ENCODE data around the gene NR2C2. TPM values are rescaled to one million over a fixed set of nuclear protein-coding genes. Genes with fewer than 3 reads are reported as not detected.

Gene NR2C2
- total and polyA plus RNA-seq, 2 donors (not counting 1 experiment from before 2014, with no cell fraction given), result 22.8 to 96.9 TPM

- no peak overlapping the region for H3K4me3 ChIP-seq (ENCODE audit: control extremely low read depth in 1 of 5, extremely low read depth in 1 of 5, insufficient read depth in 1 of 5, low read depth in 2 of 5, low read length in 4 of 5)
- no peaks in the 10 kb centered on the region for H3K4me1 Mint-ChIP-seq
- no peaks in the 10 kb centered on the region for H3K27me3 Mint-ChIP-seq
- no peak for ATAC-seq (ENCODE audit: low read depth)
- no peak overlapping the region for H3K4me2 ChIP-seq (replicated peaks; ENCODE audit: low read depth, low read length, poor library complexity, severe bottlenecking)
- H2AFZ ChIP-seq (ENCODE audit: insufficient read depth, low read depth, low read length, poor library complexity, severe bottlenecking), result no peak overlapping the region
- no peaks in the 10 kb centered on the region for H3K9me3 ChIP-seq (ENCODE audit: control extremely low read depth in 1 of 3, control insufficient read depth in 2 of 3, insufficient read depth in 1 of 3, low read length in 2 of 3)
- TF ChIP-seq EZH2 (IDR thresholded peaks at IDR 0.05; ENCODE audit: borderline replicate concordance, insufficient read depth, low read depth, low read length, poor library complexity, severe bottlenecking), result no peak
- TF ChIP-seq, protein P1, sequence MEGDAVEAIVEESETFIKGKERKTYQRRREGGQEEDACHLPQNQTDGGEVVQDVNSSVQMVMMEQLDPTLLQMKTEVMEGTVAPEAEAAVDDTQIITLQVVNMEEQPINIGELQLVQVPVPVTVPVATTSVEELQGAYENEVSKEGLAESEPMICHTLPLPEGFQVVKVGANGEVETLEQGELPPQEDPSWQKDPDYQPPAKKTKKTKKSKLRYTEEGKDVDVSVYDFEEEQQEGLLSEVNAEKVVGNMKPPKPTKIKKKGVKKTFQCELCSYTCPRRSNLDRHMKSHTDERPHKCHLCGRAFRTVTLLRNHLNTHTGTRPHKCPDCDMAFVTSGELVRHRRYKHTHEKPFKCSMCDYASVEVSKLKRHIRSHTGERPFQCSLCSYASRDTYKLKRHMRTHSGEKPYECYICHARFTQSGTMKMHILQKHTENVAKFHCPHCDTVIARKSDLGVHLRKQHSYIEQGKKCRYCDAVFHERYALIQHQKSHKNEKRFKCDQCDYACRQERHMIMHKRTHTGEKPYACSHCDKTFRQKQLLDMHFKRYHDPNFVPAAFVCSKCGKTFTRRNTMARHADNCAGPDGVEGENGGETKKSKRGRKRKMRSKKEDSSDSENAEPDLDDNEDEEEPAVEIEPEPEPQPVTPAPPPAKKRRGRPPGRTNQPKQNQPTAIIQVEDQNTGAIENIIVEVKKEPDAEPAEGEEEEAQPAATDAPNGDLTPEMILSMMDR (IDR thresholded peaks at IDR 0.05), result no peak
- ChIA-PET POLR2A (no interaction called here), CTCF (no interaction called here)
- 100% methylated on average over 1 of the region's 2 CpGs for WGBS (ENCODE audit: insufficient coverage)
- peaks cover 6% of the 10 kb centered on the region for H3K79me2 ChIP-seq (ENCODE audit: control insufficient read depth, insufficient read depth, low read length)
- no peaks in the 10 kb centered on the region for H3K9me3 Mint-ChIP-seq (ENCODE audit: insufficient read depth)
- intact Hi-C loops (cut with micrococcal nuclease), result no loop called here
- H3K36me3 ChIP-seq (replicated peaks in 1 of 2; ENCODE audit: control extremely low read depth in 1 of 2, control insufficient read depth in 1 of 2, extremely low read depth in 1 of 2, insufficient read depth in 2 of 2, low read length in 1 of 2), result peaks cover 0 to 71% of the 10 kb centered on the region in 2 experiments
- H3K4me1 ChIP-seq (ENCODE audit: control insufficient read depth in 2 of 2, insufficient read depth in 2 of 2, low read length in 2 of 2), result no peaks in the 10 kb centered on the region
- no peak for DNase-seq
- H3K27ac Mint-ChIP-seq, result no peak overlapping the region
- H3K27ac ChIP-seq (ENCODE audit: low read length in 2 of 2), result no peak overlapping the region
- H3K27me3 ChIP-seq (replicated peaks in 1 of 4; ENCODE audit: control extremely low read depth in 1 of 4, control insufficient read depth in 3 of 4, insufficient read depth in 4 of 4, low read length in 3 of 4), result no peaks in the 10 kb centered on the region
- no peaks in the 10 kb centered on the region for H4K20me1 ChIP-seq (ENCODE audit: control insufficient read depth, insufficient read depth, low read length, poor library complexity, severe bottlenecking)
- no peak overlapping the region for H3K9ac ChIP-seq (ENCODE audit: low read length)
- no peak overlapping the region for H3K4me3 Mint-ChIP-seq
Measured at GRCh38 chr3:15086699-15087098, 139.3 kb downstream of the NR2C2 start.

GRCh38 chr3:15089201-15089600 lies 141.8 kb downstream of the NR2C2 start:
- Histone ChIP-seq H4K20me1 (ENCODE audit: control insufficient read depth, insufficient read depth, low read length, poor library complexity, severe bottlenecking) (no peaks in the 10 kb centered on the region), H3K9ac (ENCODE audit: low read length) (no peak overlapping the region), H3K27ac (ENCODE audit: low read length in 2 of 2) (no peak overlapping the region), H3K9me3 (ENCODE audit: control extremely low read depth in 1 of 3, control insufficient read depth in 2 of 3, insufficient read depth in 1 of 3, low read length in 2 of 3) (no peaks in the 10 kb centered on the region), H3K4me1 (ENCODE audit: control insufficient read depth in 2 of 2, insufficient read depth in 2 of 2, low read length in 2 of 2) (no peaks in the 10 kb centered on the region), H2AFZ (ENCODE audit: insufficient read depth, low read depth, low read length, poor library complexity, severe bottlenecking) (no peak overlapping the region), H3K79me2 (ENCODE audit: control insufficient read depth, insufficient read depth, low read length) (peaks cover 6% of the 10 kb centered on the region), H3K4me3 (ENCODE audit: control extremely low read depth in 1 of 5, extremely low read depth in 1 of 5, insufficient read depth in 1 of 5, low read depth in 2 of 5, low read length in 4 of 5) (no peak overlapping the region), H3K27me3 (replicated peaks in 1 of 4; ENCODE audit: control extremely low read depth in 1 of 4, control insufficient read depth in 3 of 4, insufficient read depth in 4 of 4, low read length in 3 of 4) (no peaks in the 10 kb centered on the region), H3K4me2 (replicated peaks; ENCODE audit: low read depth, low read length, poor library complexity, severe bottlenecking) (no peak overlapping the region), H3K36me3 (replicated peaks in 1 of 2; ENCODE audit: control extremely low read depth in 1 of 2, control insufficient read depth in 1 of 2, extremely low read depth in 1 of 2, insufficient read depth in 2 of 2, low read length in 1 of 2) (peaks cover 0 to 57% of the 10 kb centered on the region in 2 experiments)
- intact Hi-C loops (cut with micrococcal nuclease), result no loop called here
- Mint-ChIP-seq H3K27ac (no peak overlapping the region), H3K27me3 (no peaks in the 10 kb centered on the region), H3K9me3 (ENCODE audit: insufficient read depth) (no peaks in the 10 kb centered on the region), H3K4me1 (no peaks in the 10 kb centered on the region), H3K4me3 (no peak overlapping the region)
- WGBS (ENCODE audit: insufficient coverage), result no CpG with 5 or more reads among the region's 1 CpG
- no peak for TF ChIP-seq EZH2 (IDR thresholded peaks at IDR 0.05; ENCODE audit: borderline replicate concordance, insufficient read depth, low read depth, low read length, poor library complexity, severe bottlenecking)
- TF ChIP-seq, protein P1 (IDR thresholded peaks at IDR 0.05), result no peak
- ATAC-seq (ENCODE audit: low read depth) (no peak), DNase-seq (no peak)
- ChIA-PET CTCF (interaction anchor here (1.2 kb wide), 1 partner anchor 20 kb away, joined by 5 read pairs; no protein-coding TSS in a partner anchor), POLR2A (interaction anchor here (0.7 kb wide), 1 partner anchor 24 kb away, joined by 3 read pairs; the partner anchor contains the start of gene MRPS25)

All from B cell (primary cell).